Gastrocnemius medialis (tissue), 4 donors: ENCODE results near the gene HMGCLL1. TPM values are rescaled to one million over a fixed set of nuclear protein-coding genes. Genes with fewer than 3 reads are reported as not detected.

Source experiments
- ATAC-seq, 2 donors: fragments of 150-250 bp; one replicate each; pipeline ENCODE4 v1.9.1; 2016
- DNase-seq, 2 donors: peaks; one replicate each; pipeline ENCODE4 v3.0.0-alpha.2; 2019
- H3K27ac ChIP-seq, 4 donors: fragments of 200-600 bp; sonication (generic); 1 replicate in 1 of 4; 2 replicates in 3 of 4; pipeline ENCODE4 v1.5.1; 2016 to 2018; ENCODE audit warnings: mild to moderate bottlenecking in 2 of 4, moderate library complexity in 1 of 4
- H3K27me3 ChIP-seq, 3 donors: fragments of 200-600 bp; sonication (generic) in 2 of 3; 1 replicate in 1 of 3; 2 replicates in 2 of 3; pipeline versions ENCODE4 v1.5.1 to v1.6.0; 2016 to 2019; ENCODE audit warnings: mild to moderate bottlenecking in 1 of 3, moderate library complexity in 1 of 3
- H3K36me3 ChIP-seq, 2 donors: fragments of 200-600 bp; sonication (generic) in 1 of 2; one replicate each; pipeline ENCODE4 v1.5.1; 2017 to 2018
- H3K4me1 ChIP-seq, 2 donors: fragments of 200-600 bp; sonication (generic) in 1 of 2; one replicate each; pipeline ENCODE4 v1.5.1; 2016 to 2017; ENCODE audit warnings: mild to moderate bottlenecking in 2 of 2
- H3K4me3 ChIP-seq, 4 donors: fragments of 200-600 bp; sonication (generic) in 3 of 4; 1 replicate in 1 of 4; 2 replicates in 3 of 4; pipeline ENCODE4 v1.5.1; 2016 to 2019; ENCODE audit warnings: mild to moderate bottlenecking in 2 of 4
- H3K9me3 ChIP-seq, 3 donors: fragments of 200-600 bp; sonication (generic) in 2 of 3; 1 replicate in 1 of 3; 2 replicates in 2 of 3; pipeline ENCODE4 v1.5.1; 2016 to 2019
- POLR2A ChIP-seq, 2 donors: fragments of 450-650 bp; IDR thresholded peaks; one replicate each; pipeline ENCODE4 v1.6.1; 2017; ENCODE audit warnings: antibody characterized with exemption in 2 of 2, mild to moderate bottlenecking in 2 of 2, moderate library complexity in 2 of 2
- in situ Hi-C, 4 donors: fragments of 200-750 bp; cut with MboI; loops; one replicate each; pipeline versions ENCODE4 v1.15.0 to v1.8.0; 2017; ENCODE audit warnings: low sequenced_read_pairs in 4 of 4
- intact Hi-C: fragments of 100-400 bp; cut with DNase I; formaldehyde crosslinking; loops from one replicate; pipeline ENCODE4 v1.15.1; 2023; ENCODE audit warnings: low total_unique reads
- total RNA-seq, 4 donors: library from RNA; depleted of rRNA; stranded (reverse); fragments of >200 nt; gene quantifications; one replicate each; pipeline versions ENCODE4 v1.1.0 to v1.2.3, GENCODE V29; 2016
- TF ChIP-seq, protein P1 (sequence below), 5 experiments: fragments of 450-650 bp in 3 of 5; fragments of 200-600 bp in 2 of 5; sonication (generic) in 2 of 5; IDR thresholded peaks in 4 of 5; conservative IDR thresholded peaks in 1 of 5; 1 replicate in 4 of 5; 2 replicates in 1 of 5; pipeline ENCODE4 v1.5.1; 2016 to 2019; ENCODE audit warnings: antibody characterized with exemption in 5 of 5, mild to moderate bottlenecking in 3 of 5, moderate library complexity in 3 of 5

HMGCLL1 gene
- total RNA-seq, 4 donors from 2014 or later = 0.53 to 3.6 (median 1.2) TPM

GRCh38 chr6:55447891-55448290 is 131.1 kb downstream of the HMGCLL1 start:
- no peaks in the 10 kb centered on the region for H3K9me3 ChIP-seq
- in situ Hi-C loops (loop anchor here in 2 of 4 donors (10.0 to 25.0 kb wide), 2 partner anchors 437 to 514 kb away; no protein-coding TSS in a partner anchor), intact Hi-C loops (loop anchor here (10.0 kb wide), 1 partner anchor 173 kb away; no protein-coding TSS in a partner anchor)
- H3K4me3 ChIP-seq = no peak overlapping the region
- H3K36me3 ChIP-seq = no peaks in the 10 kb centered on the region
- ATAC-seq (no peak), DNase-seq (no peak)
- TF ChIP-seq, protein P1, sequence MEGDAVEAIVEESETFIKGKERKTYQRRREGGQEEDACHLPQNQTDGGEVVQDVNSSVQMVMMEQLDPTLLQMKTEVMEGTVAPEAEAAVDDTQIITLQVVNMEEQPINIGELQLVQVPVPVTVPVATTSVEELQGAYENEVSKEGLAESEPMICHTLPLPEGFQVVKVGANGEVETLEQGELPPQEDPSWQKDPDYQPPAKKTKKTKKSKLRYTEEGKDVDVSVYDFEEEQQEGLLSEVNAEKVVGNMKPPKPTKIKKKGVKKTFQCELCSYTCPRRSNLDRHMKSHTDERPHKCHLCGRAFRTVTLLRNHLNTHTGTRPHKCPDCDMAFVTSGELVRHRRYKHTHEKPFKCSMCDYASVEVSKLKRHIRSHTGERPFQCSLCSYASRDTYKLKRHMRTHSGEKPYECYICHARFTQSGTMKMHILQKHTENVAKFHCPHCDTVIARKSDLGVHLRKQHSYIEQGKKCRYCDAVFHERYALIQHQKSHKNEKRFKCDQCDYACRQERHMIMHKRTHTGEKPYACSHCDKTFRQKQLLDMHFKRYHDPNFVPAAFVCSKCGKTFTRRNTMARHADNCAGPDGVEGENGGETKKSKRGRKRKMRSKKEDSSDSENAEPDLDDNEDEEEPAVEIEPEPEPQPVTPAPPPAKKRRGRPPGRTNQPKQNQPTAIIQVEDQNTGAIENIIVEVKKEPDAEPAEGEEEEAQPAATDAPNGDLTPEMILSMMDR (IDR thresholded peaks at IDR 0.05 in 4 of 5, conservative IDR thresholded peaks at IDR 0.05 in 1 of 5) = no peak
- no peak for TF ChIP-seq POLR2A (IDR thresholded peaks at IDR 0.05)
- H3K4me1 ChIP-seq = no peaks in the 10 kb centered on the region
- no peak overlapping the region for H3K27ac ChIP-seq
- no peaks in the 10 kb centered on the region for H3K27me3 ChIP-seq

DNA sequence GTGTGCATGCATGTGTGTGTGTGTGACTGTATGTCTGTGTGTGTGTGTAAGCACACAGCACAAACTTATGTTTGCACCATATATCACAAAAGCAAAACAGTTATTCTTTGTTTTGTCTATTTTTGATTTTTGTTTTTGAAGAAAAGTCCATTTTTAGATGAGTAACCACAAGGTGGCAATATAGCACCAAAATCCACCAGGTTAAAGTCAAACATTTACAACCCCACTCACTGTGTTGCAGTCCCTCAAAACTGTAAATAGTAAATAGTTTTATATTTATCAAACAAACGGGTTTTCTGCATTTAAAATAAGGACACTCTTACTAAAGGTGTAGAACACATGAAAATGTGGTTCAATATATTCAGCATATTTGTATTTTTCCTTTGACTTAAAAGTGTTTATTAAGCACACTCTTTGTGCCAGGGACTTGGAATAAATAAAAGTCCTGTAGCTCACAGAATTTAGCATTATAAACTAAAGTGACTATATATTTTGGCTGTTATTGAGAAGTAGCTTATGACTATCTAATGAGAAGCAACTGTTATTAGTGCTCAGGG is 133.3 kb downstream of the HMGCLL1 start:
- in situ Hi-C loops (loop anchor here in 2 of 4 donors (10.0 to 25.0 kb wide), 2 partner anchors 439 to 517 kb away; no protein-coding TSS in a partner anchor), intact Hi-C loops (loop anchor here (10.0 kb wide), 1 partner anchor 171 kb away; no protein-coding TSS in a partner anchor)
- Histone ChIP-seq H3K36me3 (no peaks in the 10 kb centered on the region), H3K27ac (no peak overlapping the region), H3K4me1 (no peaks in the 10 kb centered on the region), H3K4me3 (no peak overlapping the region), H3K27me3 (peaks cover 0 to 3% (median 0%) of the 10 kb centered on the region in 3 donors), H3K9me3 (no peaks in the 10 kb centered on the region)
- no peak for DNase-seq
- TF ChIP-seq, protein P1 (IDR thresholded peaks at IDR 0.05 in 4 of 5, conservative IDR thresholded peaks at IDR 0.05 in 1 of 5) = peak in 4 of 5 experiments; percentile 17 to 37 (median 32)
- TF ChIP-seq POLR2A (IDR thresholded peaks at IDR 0.05) = no peak
- no peak for ATAC-seq

- no peak for DNase-seq
- Histone ChIP-seq H3K9me3 (no peaks in the 10 kb centered on the region), H3K4me1 (no peaks in the 10 kb centered on the region), H3K36me3 (no peaks in the 10 kb centered on the region), H3K27ac (no peak overlapping the region), H3K4me3 (no peak overlapping the region), H3K27me3 (peaks cover 0 to 3% (median 0%) of the 10 kb centered on the region in 3 donors)
- peak in 1 of 2 donors; percentile 45 for ATAC-seq
- in situ Hi-C loops (loop anchor here in 2 of 4 donors (10.0 to 25.0 kb wide), 2 partner anchors 441 to 519 kb away; no protein-coding TSS in a partner anchor), intact Hi-C loops (loop anchor here (5.0 to 10.0 kb wide), 3 partner anchors 169 to 514 kb away; no protein-coding TSS in a partner anchor)
- TF ChIP-seq, protein P1 (IDR thresholded peaks at IDR 0.05 in 4 of 5, conservative IDR thresholded peaks at IDR 0.05 in 1 of 5) = no peak
- no peak for TF ChIP-seq POLR2A (IDR thresholded peaks at IDR 0.05)
Measured at GRCh38 chr6:55443238-55444134, 135.5 kb downstream of the HMGCLL1 start.

- H3K4me1 ChIP-seq = no peaks in the 10 kb centered on the region
- TF ChIP-seq, protein P1 (IDR thresholded peaks at IDR 0.05 in 4 of 5, conservative IDR thresholded peaks at IDR 0.05 in 1 of 5) = no peak
- TF ChIP-seq POLR2A (IDR thresholded peaks at IDR 0.05) = no peak
- H3K9me3 ChIP-seq = no peaks in the 10 kb centered on the region
- intact Hi-C loops = no loop called here
- no peak overlapping the region for H3K27ac ChIP-seq
- no peak for DNase-seq
- H3K27me3 ChIP-seq = peaks cover 0 to 3% (median 0%) of the 10 kb centered on the region in 3 donors
- H3K36me3 ChIP-seq = no peaks in the 10 kb centered on the region
- no peak overlapping the region for H3K4me3 ChIP-seq
- no peak for ATAC-seq
- in situ Hi-C loops = loop anchor here in 1 of 4 donors (25.0 kb wide), 1 partner anchor 524 kb away; no protein-coding TSS in a partner anchor
Measured at GRCh38 chr6:55438203-55438602, 140.8 kb downstream of the HMGCLL1 start.
